ENCODE measurements around the gene NEO1. TPM values are rescaled to one million over a fixed set of nuclear protein-coding genes. Genes with fewer than 3 reads are reported as not detected.

Gene NEO1
- total and polyA plus RNA-seq, 7 donors, result 2.5 to 33.3 (median 22.5) TPM

GRCh38 chr15:73258271-73259108 is 206.2 kb downstream of the NEO1 start:
- no peak overlapping the region for H3K27ac ChIP-seq
- H3K4me1 ChIP-seq, result no peaks in the 10 kb centered on the region
- intact Hi-C loops (cut with DNase I), result no loop called here
- DNase-seq (no peak), ATAC-seq (no peak)
- H3K27me3 ChIP-seq (ENCODE audit: insufficient read depth in 3 of 3, low read length in 2 of 3), result no peaks in the 10 kb centered on the region
- H3K4me3 ChIP-seq, result no peak overlapping the region
- TF ChIP-seq, protein P1, sequence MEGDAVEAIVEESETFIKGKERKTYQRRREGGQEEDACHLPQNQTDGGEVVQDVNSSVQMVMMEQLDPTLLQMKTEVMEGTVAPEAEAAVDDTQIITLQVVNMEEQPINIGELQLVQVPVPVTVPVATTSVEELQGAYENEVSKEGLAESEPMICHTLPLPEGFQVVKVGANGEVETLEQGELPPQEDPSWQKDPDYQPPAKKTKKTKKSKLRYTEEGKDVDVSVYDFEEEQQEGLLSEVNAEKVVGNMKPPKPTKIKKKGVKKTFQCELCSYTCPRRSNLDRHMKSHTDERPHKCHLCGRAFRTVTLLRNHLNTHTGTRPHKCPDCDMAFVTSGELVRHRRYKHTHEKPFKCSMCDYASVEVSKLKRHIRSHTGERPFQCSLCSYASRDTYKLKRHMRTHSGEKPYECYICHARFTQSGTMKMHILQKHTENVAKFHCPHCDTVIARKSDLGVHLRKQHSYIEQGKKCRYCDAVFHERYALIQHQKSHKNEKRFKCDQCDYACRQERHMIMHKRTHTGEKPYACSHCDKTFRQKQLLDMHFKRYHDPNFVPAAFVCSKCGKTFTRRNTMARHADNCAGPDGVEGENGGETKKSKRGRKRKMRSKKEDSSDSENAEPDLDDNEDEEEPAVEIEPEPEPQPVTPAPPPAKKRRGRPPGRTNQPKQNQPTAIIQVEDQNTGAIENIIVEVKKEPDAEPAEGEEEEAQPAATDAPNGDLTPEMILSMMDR (IDR thresholded peaks at IDR 0.05), result no peak
- 94 to 99% (median 95%) methylated on average over 5 of the region's 5 CpGs for WGBS, 3 donors
- H3K9me3 ChIP-seq, result no peaks in the 10 kb centered on the region
- peaks cover 16 to 94% of the 10 kb centered on the region in 2 donors for H3K36me3 ChIP-seq (ENCODE audit: insufficient read depth in 1 of 2, low read depth in 1 of 2)

DNA sequence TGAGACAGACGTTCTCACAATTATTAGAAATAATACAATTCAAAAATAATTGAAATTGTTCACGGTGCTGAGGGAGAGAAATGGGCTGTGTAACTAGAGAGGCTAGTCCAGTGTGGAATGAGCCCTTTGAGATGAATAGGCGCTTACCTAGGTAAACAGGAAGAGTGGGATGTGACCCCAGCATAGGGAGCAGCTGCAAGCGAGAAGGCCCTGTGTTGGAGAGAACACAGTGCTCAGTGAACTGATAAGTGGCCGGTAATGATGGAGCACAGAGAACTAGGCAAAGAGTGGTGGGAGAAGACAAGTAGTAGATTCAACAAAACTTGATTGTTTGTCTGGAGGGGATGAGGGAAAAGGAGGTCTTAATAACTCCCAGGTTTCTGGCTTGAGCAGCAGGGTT is 212.6 kb downstream of the NEO1 start:
- WGBS, 3 donors, result 83 to 92% (median 91%) methylated on average over 5 of the region's 5 CpGs

DNA sequence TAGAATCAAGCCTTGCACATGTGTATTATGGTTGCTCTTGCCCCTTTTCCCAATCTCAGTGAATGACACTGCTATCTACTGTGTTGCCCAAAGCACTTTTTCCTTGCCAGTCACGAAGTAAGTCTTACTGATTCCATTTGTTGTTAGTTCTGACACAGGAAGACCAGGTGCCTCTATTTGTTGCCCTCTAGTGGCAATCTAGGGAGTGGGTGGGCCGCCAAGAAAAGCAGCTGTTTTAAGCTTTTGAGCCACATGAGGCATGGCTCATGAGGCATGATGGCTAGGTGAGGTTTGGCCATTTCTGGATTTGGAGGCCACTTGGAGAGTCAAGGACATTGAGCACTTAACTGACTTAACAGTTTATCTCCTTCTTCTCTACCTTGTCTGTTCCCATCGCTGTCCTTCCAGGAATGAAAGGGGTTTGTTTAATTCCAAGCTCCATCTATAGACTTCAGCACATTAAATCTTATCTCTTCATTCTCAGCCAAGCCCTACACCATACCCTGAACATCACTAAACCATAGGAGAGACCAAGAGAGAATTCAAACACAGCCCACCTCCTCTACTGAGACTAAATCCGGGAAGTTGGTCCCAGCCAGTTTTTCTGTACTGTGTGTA is 213.4 kb downstream of the NEO1 start:
- ATAC-seq, result peak; percentile 64 to 83 (median 74)
- WGBS, 3 donors, result 57 to 63% (median 59%) methylated on average over 4 of the region's 4 CpGs
- Histone ChIP-seq H3K9me3 (no peaks in the 10 kb centered on the region), H3K27ac (no peak overlapping the region), H3K36me3 (ENCODE audit: insufficient read depth in 1 of 2, low read depth in 1 of 2) (peaks cover 0 to 50% of the 10 kb centered on the region in 2 donors), H3K4me3 (no peak overlapping the region), H3K27me3 (ENCODE audit: insufficient read depth in 3 of 3, low read length in 2 of 3) (no peaks in the 10 kb centered on the region), H3K4me1 (no peaks in the 10 kb centered on the region)
- TF ChIP-seq, protein P1 (IDR thresholded peaks at IDR 0.05), result peak; percentile 47
- DNase-seq, result peak; percentile 20 to 64
- intact Hi-C loops (cut with DNase I), result no loop called here

More for the DNA sequence above, 212.6 kb downstream of the NEO1 start:
- Histone ChIP-seq H3K4me1 (no peaks in the 10 kb centered on the region), H3K36me3 (ENCODE audit: insufficient read depth in 1 of 2, low read depth in 1 of 2) (peaks cover 2 to 50% of the 10 kb centered on the region in 2 donors), H3K4me3 (no peak overlapping the region), H3K9me3 (no peaks in the 10 kb centered on the region), H3K27ac (no peak overlapping the region), H3K27me3 (ENCODE audit: insufficient read depth in 3 of 3, low read length in 2 of 3) (no peaks in the 10 kb centered on the region)
- DNase-seq, result no peak
- intact Hi-C loops (cut with DNase I), result no loop called here
- TF ChIP-seq, protein P1 (IDR thresholded peaks at IDR 0.05), result no peak
- no peak for ATAC-seq

- H3K27ac ChIP-seq, result no peak overlapping the region
- H3K27me3 ChIP-seq (ENCODE audit: insufficient read depth in 3 of 3, low read length in 2 of 3), result no peaks in the 10 kb centered on the region
- H3K4me1 ChIP-seq, result peaks cover 5% of the 10 kb centered on the region
- intact Hi-C loops (cut with DNase I), result no loop called here
- TF ChIP-seq, protein P1 (IDR thresholded peaks at IDR 0.05), result no peak
- WGBS, 3 donors, result 92 to 94% (median 93%) methylated on average over 1 of the region's 1 CpG
- H3K4me3 ChIP-seq, result no peak overlapping the region
- H3K9me3 ChIP-seq, result no peaks in the 10 kb centered on the region
- DNase-seq, result no peak
- peaks cover 0 to 40% of the 10 kb centered on the region in 2 donors for H3K36me3 ChIP-seq (ENCODE audit: insufficient read depth in 1 of 2, low read depth in 1 of 2)
- ATAC-seq, result no peak
Measured at GRCh38 chr15:73268457-73268856, 216.2 kb downstream of the NEO1 start.

Measured in psoas muscle (tissue), 8 donors.